Skeletal muscle cell (primary cell): ENCODE measurements around the gene MBNL2.
A peak's percentile ranks its signal among the peaks of the same experiment; 100 is the strongest.
"Not testable (repeated sequence)": the region's sequence is repeated elsewhere in the genome, so short reads cannot be mapped to it uniquely, and the experiment has no call there.

Experiments
- DNase-seq: peaks from one replicate; pipeline ENCODE4 v3.0.0-alpha.2; 2010; ENCODE audit warnings: low read depth
- H3K4me3 ChIP-seq: 2 replicates; pipeline ENCODE4 v1.5.1; 2011; ENCODE audit warnings: low read depth, mild to moderate bottlenecking, control low read depth, low read length, moderate library complexity

The MBNL2 gene

DNA sequence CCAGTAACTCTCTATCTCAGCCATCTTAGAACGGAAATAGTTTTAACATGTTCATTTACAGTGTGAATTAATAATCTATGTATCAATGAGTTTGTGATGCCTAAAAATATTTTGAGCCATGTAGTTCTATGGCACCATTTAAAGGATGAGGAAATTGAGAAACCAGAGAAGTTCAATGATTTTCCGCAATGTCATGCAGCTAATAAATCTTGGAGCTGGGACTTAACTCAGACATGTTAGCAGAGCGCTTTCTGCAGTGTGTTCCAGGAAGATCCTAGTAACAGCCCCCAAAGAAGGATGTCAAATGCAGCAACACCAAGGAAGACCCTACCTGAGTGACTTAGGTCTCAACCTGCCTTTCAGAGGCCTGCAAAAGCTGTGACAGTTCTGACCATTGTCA lies 112.6 kb downstream of the MBNL2 start:
- H3K4me3 ChIP-seq: no peak overlapping the region
- no peak for DNase-seq

DNA sequence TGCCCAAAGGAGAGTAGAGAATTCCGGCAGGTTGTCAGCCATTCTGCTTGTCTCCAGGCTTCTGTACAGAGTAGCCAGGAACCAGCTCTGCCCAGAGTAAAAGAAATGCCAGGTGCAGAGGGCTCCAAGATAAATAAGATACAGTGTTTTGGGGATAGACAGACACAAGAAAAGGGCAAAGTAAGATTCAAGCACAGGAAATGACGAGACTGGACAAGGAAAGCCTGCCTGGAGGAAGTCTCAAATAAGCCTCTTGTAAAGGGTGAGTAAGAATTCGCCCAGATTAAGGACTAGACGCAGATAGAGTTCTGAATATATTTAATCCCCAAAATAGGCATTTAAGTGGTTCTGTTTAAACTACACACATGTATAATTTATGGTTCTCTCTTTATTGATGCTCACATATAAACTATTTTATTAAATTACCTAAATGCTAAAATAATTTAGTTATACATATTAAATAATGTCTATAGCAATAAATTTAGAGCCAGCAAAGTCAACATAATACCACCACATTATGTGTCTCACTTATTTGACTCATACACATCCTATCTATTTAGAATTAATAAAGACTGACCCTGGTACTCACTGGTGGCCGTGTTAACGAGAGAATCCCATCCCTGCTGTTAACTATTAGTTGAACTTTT lies 113.5 kb downstream of the MBNL2 start:
- DNase-seq: no peak
- H3K4me3 ChIP-seq: no peak overlapping the region

DNA sequence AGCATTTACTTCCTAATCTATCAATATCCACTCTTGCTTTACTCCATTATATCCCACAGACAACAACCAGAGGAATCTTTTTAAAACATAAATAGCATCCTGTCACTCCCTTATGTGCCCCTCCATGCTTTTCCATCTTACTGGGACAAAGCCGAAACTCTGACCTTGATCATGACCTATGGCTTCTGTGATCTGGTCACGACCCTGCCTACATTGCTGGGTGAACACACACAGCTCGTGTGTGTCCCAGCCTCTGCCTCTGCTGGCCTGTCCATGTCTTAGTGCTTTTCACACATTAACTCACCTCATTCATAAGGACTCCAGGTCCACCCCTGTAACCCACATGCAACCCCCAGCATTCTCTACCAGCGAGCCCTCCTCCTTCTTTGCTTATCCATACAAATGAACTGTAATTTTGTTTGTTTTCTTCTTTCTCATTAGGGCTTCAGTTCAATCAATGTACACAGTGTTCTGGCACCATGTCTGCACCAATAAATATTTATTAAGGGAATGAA lies 115.9 kb downstream of the MBNL2 start:
- no peak for DNase-seq
- H3K4me3 ChIP-seq: no peak overlapping the region

DNA sequence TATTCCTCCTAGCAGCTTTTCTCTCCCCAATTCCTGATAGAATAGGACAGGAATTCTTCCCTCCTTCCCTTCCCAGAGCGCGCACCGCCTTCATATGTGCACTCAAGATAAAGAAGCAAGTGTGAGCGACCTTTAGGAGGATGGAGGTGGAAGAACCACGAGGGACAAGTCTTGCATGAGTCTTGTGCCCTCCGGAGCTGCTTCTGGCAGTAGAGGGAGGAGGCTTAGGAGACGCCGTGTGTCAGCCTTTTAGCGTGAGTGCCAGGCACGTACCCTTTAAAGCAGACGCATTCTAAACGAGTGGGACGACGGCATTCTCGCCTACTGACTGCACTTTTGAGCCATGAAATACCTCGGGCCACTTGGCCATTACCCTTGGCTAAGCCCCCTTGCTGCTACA lies 116.4 kb downstream of the MBNL2 start:
- no peak overlapping the region for H3K4me3 ChIP-seq

DNA sequence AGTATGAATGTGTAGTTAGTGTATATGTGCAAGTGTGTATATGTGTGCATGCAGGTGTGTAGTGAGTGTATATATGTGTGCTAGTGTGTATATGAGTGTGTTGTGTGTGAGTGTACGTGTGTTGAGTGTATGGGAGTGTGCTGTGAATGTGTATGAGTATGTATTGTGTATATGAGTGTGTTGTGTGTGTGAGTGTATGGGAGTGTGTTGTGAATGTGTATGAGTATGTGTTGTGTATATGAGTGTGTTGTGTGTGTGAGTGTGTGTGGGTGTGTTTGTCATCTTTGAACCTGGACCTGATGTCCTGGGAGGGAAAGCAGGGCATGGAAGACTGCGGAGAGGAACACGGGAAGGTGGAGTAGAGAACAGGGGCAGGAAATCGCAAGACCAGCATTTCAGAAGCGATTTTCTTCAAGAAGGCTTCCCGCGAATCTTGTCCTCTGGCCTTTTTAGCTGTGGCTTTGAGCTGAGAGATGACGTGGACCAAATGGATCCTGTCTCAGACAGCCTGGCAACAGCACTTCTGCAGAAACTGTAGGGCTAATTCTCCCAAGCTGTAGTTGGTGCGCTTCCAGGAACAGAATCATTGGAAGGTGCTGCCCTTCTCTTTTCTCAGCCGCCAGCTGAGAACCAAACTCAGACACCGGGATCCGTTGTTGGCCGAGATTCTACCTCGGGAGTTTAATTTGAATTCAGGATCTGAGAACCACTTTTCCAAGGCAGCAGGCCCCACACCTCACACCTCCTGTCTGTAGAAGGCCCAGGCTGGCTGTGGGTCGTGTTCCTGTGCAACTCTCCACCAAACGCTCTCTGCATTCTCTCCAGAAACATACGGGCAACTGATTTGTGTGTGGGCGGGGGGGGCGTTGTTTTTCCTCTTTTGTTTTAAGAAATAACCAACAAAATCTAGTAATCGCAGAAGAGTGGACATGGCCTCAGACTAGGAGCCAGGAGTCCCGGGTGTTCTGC lies 117.2 kb downstream of the MBNL2 start:
- peak; percentile 75 for DNase-seq
- H3K4me3 ChIP-seq: no peak overlapping the region

More for the DNA sequence above, 116.4 kb downstream of the MBNL2 start:
- DNase-seq: no peak

DNA sequence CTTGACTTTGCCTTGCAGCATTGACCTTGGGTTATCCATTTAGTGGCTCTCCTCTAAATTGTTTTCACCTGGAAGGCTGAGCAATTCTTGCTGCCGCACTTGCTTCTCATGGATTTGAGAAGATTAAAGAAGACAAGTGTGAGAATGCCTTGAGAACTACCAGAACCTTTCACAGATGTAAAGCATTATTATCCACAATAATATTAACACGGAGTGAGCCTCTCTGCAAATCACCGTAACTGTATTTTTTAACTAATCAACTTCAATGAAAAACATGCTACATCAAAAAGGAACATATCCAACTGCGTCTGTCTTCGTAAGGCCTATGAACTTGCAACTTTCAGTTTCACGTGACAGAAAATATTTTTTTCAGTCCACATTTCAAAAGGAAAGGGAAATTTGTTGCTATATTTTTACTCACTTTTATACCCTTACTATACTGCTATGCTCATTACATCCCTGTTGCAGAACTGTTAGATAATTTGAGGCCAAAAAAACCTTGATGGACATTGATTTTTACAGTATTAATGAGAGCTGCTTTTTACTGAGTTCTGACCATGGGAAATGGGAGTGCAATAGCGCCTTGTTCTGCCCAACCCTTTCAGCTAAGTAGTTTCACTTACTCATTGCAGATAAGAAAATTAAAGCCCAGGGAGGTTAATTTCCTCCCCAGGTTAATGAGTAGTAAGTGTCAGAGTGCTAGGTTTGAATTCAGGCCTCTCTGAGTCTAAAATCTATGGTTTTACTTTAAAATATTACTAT lies 118.0 kb downstream of the MBNL2 start:
- no peak overlapping the region for H3K4me3 ChIP-seq
- no peak for DNase-seq

DNA sequence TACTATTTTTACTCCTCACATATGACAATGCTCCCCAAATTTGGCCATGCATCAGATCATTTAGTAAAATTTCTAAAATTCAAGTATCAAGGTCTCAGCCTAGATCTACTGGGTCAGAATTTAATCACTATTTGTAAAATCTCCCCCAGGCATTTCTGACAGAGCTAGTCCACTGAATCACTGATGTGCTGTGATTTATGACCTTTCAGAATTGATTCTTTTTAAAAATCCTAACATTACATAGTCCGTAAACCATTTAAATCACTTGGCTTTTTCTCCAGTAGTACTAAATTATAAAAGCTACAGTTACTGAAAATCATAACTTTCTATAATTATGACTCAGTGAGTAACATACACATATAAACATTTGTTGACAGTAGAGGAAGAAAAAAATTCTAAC lies 119.0 kb downstream of the MBNL2 start:
- DNase-seq: no peak
- H3K4me3 ChIP-seq: no peak overlapping the region

DNA sequence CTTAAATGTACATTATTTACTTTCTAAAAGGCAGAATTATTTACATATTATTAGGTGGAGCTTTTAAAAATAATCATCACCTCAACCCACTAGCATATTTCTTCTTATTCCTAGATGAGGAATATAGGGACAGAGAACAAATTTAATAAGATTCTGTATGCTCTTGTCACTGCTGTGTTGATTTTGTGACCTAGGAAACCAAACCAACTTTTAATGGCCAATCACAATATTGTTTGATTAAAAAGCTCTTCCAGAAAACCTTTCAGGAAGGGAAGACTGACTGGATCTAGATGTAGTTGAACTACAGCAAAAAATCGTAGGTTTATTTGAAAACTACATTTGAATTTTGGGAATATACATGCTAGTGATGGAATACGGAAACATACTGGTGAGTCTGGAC lies 120.0 kb downstream of the MBNL2 start:
- no peak overlapping the region for H3K4me3 ChIP-seq
- DNase-seq: no peak

DNA sequence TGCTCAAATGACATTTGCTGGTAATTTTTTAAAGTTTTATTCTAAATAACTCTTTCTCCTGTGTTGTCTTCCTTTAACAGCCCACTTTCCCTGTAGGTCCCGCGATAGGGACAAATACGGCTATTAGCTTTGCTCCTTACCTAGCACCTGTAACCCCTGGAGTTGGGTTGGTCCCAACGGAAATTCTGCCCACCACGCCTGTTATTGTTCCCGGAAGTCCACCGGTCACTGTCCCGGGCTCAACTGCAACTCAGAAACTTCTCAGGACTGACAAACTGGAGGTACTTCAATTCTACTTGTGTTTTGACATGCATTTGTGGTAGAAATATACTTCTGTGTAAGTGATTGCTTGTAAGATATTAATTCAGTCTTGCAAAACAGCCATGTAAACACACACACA lies 120.8 kb downstream of the MBNL2 start:
- DNase-seq: no peak

DNA sequence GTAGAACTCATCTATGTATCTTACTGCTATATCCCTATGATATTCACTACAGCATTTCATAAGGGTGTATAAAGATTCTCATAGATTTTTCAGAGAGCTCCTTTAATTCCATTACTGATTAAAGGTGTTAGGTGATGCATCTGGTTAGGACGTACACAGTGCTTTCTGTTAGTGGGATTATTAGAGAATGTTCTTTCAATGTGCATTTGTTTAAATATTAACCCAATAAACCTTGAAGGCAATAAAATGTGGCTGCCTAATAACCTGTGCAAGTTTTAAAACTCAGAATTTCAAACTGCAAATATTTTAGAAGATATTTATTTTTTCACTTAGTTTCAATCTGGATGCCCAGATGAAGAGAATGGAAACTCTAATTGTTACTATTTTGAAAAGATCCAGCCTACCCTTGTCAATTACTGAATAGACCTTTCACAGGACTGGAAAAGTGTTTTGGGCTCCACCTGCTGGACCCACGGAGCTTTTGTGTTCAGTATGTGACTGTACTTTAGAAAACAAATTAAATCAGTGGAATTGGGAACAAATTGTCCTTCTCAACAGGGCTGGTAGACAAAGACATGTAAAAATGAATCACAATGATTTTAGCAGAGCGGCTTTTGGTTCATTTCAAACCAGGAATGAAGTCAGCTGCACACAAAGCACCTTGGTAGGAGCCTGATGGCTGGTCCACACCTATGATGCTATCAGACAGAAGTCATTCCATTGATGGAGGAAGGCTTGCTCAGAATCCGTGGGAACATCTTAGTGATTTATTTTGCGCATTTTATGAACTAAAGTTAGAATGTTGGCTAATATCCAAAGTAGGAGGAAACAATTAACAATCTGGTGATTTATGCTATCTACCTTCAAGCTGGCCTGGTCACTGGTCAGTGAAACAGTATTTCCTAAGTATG lies 122.4 kb downstream of the MBNL2 start:
- no peak overlapping the region for H3K4me3 ChIP-seq
- DNase-seq: no peak

More for the DNA sequence above, 120.8 kb downstream of the MBNL2 start:
- H3K4me3 ChIP-seq: no peak overlapping the region

DNA sequence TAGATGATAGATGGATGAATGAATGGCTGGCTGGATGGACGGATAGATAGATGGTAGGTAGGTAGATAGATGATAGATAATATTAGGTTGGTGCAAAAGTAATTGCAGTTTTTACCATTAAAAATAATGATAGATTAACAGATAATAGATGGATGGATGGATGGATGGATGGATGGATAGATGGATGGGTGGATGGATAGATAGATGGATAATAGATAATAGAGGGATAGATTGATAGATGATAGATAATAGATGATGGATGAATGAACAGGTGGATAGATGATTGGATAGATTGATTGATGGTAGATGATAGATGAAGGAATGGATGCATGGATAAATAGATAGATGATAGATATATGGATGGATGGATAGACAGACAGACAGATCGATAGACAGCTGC lies 124.0 kb downstream of the MBNL2 start:
- no peak overlapping the region for H3K4me3 ChIP-seq
- no peak for DNase-seq

DNA sequence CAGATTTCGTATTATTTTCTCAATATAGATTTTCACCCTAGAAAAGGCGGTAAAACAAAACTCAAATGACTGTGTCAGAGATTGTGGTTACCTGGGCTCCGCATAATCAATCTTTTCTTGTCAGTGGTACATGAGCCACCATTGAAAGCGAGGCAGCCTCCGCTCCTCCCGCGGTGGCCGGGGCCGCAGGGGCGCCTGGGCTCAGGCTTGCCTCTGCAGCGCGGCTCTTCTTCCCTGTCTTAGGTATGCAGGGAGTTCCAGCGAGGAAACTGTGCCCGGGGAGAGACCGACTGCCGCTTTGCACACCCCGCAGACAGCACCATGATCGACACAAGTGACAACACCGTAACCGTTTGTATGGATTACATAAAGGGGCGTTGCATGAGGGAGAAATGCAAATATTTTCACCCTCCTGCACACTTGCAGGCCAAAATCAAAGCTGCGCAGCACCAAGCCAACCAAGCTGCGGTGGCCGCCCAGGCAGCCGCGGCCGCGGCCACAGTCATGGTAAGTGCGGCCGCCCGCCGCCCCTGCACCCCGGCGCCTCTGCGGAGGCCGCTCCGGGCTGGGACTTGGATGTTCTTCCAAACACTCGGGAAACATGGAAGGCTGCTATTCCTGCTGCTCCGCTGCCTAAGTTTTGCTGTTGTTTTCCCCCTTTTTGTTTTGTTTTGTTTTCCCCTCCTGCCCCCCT lies 124.6 kb downstream of the MBNL2 start:
- H3K4me3 ChIP-seq: no peak overlapping the region
- no peak for DNase-seq

DNA sequence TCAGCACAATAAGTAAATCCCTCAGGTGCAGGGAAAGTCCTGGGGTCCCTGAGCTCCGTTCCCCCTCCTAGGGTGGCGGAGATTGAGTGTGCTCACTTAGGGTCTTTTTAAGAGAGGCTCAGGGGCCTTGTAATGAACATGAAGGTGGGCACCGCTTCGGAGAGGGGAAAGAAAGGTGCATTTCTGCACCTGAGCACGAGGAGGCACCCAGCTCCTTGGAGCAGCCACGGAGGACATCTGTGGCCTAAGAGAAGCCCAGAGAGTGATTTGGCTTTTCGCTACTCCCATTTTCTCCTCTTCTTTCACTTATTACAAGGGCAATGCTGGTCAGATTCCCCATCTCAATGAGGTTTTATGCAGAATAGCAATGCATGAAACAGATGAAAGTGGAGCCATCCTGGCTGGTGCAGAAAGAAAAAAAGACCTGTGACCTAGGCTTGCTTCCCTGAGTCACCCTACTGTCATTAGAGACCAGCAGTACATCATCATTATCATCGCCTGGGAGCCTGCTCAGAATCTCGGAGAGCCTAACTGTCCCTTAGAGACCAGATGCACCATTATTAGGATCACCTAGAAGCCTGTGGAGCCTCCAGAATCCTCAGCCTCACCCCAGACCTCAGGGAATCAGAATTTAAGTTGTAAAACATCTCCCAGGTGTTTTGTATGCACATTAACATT lies 125.3 kb downstream of the MBNL2 start:
- DNase-seq: no peak

DNA sequence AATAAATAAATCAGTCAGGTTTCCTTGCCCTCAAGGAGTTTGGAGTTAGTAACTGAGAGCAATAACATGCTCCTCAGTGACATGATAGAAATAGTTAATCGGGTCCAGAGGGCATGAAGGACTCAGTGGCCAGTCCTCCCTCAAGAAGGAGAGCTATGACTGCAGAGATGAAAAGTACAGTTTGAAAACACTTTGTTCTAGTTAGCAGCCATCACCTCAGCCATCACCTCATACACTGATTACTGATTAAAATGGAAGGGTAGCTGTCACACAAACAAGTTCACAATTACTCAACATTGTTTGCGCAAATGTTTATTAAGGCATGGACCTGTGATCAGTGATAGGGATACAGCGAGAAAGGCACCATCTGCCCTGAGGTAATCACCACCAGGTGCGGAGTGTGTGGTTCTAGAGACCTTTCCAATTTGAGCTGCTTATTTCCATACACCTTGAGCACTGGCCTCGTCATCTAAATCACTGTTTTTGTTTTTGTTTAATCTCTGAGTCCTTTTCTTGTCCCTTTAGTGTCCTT lies 126.5 kb downstream of the MBNL2 start:
- no peak for DNase-seq
- H3K4me3 ChIP-seq: no peak overlapping the region

More for the DNA sequence above, 125.3 kb downstream of the MBNL2 start:
- no peak overlapping the region for H3K4me3 ChIP-seq

DNA sequence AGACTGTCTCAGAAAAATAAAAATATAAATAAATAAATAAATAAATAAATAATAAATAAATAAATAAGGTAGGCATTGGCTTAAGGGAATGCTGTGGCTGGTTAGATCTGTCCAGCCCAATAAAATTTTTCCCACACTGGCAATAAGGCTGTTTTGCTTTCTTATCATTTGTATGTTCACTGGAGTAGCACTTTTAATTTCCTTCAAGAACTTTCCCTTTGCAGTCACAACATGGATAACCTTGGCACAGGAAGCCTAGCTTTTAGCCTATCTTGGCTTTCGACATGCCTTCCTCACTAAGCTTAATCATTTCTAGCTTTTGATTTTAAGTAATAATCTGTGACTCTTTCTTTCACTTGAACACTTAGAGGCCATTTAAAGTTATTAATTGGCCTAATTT lies 129.9 kb downstream of the MBNL2 start:
- not testable (repeated sequence) for H3K4me3 ChIP-seq, DNase-seq

DNA sequence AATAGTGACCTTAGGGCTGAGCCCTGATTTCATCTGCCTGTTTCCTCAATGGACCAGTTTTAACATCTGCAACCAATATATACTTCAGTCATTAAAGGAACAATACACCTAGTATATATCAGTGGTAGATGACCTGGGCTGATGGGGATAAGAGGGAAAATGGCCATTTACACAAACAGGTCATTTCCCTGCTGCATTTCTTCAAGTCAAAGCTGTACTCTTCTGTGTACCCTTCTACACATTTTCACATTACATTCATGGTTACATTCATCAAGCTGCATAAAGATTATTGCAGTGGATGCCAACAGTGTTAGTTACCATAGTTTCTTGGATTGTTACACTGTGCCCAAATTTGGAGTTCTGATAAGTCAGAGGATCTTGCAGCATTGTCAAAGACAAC lies 130.7 kb downstream of the MBNL2 start:
- no peak for DNase-seq

DNA sequence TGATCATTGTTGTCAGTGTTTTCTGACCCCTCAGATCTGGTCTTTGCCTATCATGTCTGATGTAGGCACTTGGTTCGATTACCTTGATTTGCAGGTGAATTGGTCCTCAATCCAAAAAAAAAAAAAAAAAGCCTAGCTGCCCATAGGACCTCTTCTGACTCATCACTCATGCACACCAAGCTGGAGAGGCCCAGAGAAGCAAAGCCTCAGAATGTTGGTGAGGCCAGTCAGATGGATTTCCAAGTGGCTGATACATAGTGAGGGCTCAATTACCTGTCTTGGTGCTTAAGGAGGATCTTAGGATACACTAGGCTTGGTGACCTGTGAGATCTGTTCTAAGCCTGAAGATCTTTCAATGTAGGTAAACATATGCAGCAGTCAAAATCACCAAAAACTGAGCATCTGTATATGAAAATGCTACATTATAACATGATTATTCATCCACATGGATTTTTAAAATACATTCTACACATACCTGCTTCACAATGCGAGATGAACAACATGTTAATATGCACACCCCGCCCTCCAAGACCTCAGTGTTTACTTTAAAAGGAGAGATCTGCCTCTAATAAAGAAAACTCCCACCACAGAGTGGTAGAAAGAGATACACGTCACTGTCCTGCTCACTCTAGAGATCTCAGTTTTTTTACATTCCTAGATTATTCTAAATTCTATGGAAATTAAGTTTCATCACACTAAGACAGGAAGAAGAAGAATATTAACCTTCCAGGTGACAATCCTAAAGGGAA lies 132.0 kb downstream of the MBNL2 start:
- no peak for DNase-seq

More for the DNA sequence above, 130.7 kb downstream of the MBNL2 start:
- H3K4me3 ChIP-seq: no peak overlapping the region

More for the DNA sequence above, 132.0 kb downstream of the MBNL2 start:
- H3K4me3 ChIP-seq: no peak overlapping the region
